Fibroblast of skin of left biceps (primary cell): ENCODE results near the gene CCL1.

Experiments used
- DNase-seq, 2 experiments: peaks; one replicate each; pipeline ENCODE4 v3.0.0-alpha.2; 2013; ENCODE audit warnings: low read depth in 2 of 2

The CCL1 gene

GRCh38 chr17:34363183-34363661, at the start of gene CCL1:
Gene CCL1, minus strand, starts transcription at chr17:34363233. Its CDS starts 72 bp downstream, at chr17:34363161.
- no peak for DNase-seq

GRCh38 chr17:34412534-34412933, 49.5 kb upstream of the CCL1 start:
- DNase-seq, result no peak

- no peak for DNase-seq
Observed at GRCh38 chr17:34411646-34412421, 48.8 kb upstream of the CCL1 start.

GRCh38 chr17:34409352-34409751, 46.3 kb upstream of the CCL1 start:
- no peak for DNase-seq

GRCh38 chr17:34408439-34408838, 45.4 kb upstream of the CCL1 start:
- DNase-seq, result no peak

GRCh38 chr17:34406226-34406625, 43.2 kb upstream of the CCL1 start:
- no peak for DNase-seq

- no peak for DNase-seq
Observed at GRCh38 chr17:34403006-34403405, 40.0 kb upstream of the CCL1 start.

- no peak for DNase-seq
Observed at GRCh38 chr17:34401165-34401564, 38.1 kb upstream of the CCL1 start.

- DNase-seq, result no peak
Observed at GRCh38 chr17:34400301-34400931, 37.4 kb upstream of the CCL1 start.

- no peak for DNase-seq
Observed at GRCh38 chr17:34399725-34400124, 36.7 kb upstream of the CCL1 start.

GRCh38 chr17:34398990-34399389, 36.0 kb upstream of the CCL1 start:
- DNase-seq, result no peak

- no peak for DNase-seq
Observed at GRCh38 chr17:34397265-34397664, 34.2 kb upstream of the CCL1 start.

- DNase-seq, result no peak
Observed at GRCh38 chr17:34393401-34393800, 30.4 kb upstream of the CCL1 start.

GRCh38 chr17:34391241-34391640, 28.2 kb upstream of the CCL1 start:
- DNase-seq, result no peak

- no peak for DNase-seq
Observed at GRCh38 chr17:34390649-34391048, 27.6 kb upstream of the CCL1 start.

GRCh38 chr17:34389126-34389750, 26.2 kb upstream of the CCL1 start:
- DNase-seq, result no peak

GRCh38 chr17:34387566-34387965, 24.5 kb upstream of the CCL1 start:
- DNase-seq, result no peak

- no peak for DNase-seq
Observed at GRCh38 chr17:34386697-34387550, 23.9 kb upstream of the CCL1 start.

GRCh38 chr17:34386343-34386696, 23.3 kb upstream of the CCL1 start:
- no peak for DNase-seq

GRCh38 chr17:34384822-34385605, 22.0 kb upstream of the CCL1 start:
- no peak for DNase-seq

GRCh38 chr17:34384271-34384670, 21.2 kb upstream of the CCL1 start:
- no peak for DNase-seq
